PC-3 (cell line): ENCODE results near the gene COG5. TPM values are rescaled to one million over a fixed set of nuclear protein-coding genes. Genes with fewer than 3 reads are reported as not detected.
A peak's percentile ranks its signal among the peaks of the same experiment; 100 is the strongest.

Experiments used
- ATAC-seq: fragments of 200-7000 bp; cut with Tn5 transposase; 2 replicates; pipeline ENCODE4 v1.9.1; 2020; ENCODE audit warnings: mild to moderate bottlenecking, moderate library complexity
- BruUV-seq: library from RNA; stranded (reverse); fragments of 400-500 nt; replicated peaks from 2 replicates; lab custom pipeline; 2021; lab: Mats Ljungman, UMichigan
- CTCF ChIA-PET: fragments of 300-600 bp; sonication (Branson Sonifier 250); formaldehyde crosslinking; loops from one replicate; lab custom pipeline; 2022; ENCODE audit warnings: antibody characterized with exemption; lab: Charles Lee
- POLR2A ChIA-PET: fragments of 300-600 bp; sonication (Branson Sonifier 250); formaldehyde crosslinking; loops from one replicate; lab custom pipeline; 2022; ENCODE audit warnings: antibody characterized with exemption; ENCODE audit not compliant: unreplicated experiment; lab: Charles Lee
- DNase-seq: peaks from one replicate; pipeline ENCODE4 v3.0.0-alpha.2; 2015
- H2AFZ ChIP-seq: fragments of 300-600 bp; sonication (generic); 2 replicates; pipeline ENCODE4 v1.6.0; 2016; ENCODE audit warnings: antibody characterized with exemption, low read length
- H3F3A ChIP-seq: fragments of 300-600 bp; sonication (generic); one replicate; pipeline ENCODE4 v1.6.0; 2017; ENCODE audit warnings: antibody characterized with exemption, low read length, control low read depth, mild to moderate bottlenecking; ENCODE audit not compliant: unreplicated experiment
- H3K27ac ChIP-seq: fragments of 300-600 bp; sonication (generic); 2 replicates; pipeline ENCODE4 v1.5.1; 2016; ENCODE audit warnings: mild to moderate bottlenecking, low read length
- H3K27me3 ChIP-seq: fragments of 300-600 bp; sonication (generic); 2 replicates; pipeline ENCODE4 v1.6.1; 2016; ENCODE audit warnings: low read length, mixed read lengths
- H3K36me3 ChIP-seq: fragments of 300-600 bp; sonication (generic); 2 replicates; pipeline ENCODE4 v1.6.1; 2016; ENCODE audit warnings: low read depth, mixed run types, low read length, mixed read lengths
- H3K4me1 ChIP-seq: fragments of 300-600 bp; sonication (generic); 2 replicates; pipeline ENCODE4 v1.5.1; 2016; ENCODE audit warnings: low read length; ENCODE audit not compliant: insufficient read depth
- H3K4me2 ChIP-seq: fragments of 300-600 bp; sonication (generic); 2 replicates; pipeline ENCODE4 v1.6.0; 2016; ENCODE audit warnings: low read length
- H3K4me3 ChIP-seq: fragments of 300-600 bp; sonication (generic); 2 replicates; pipeline ENCODE4 v1.5.1; 2016; ENCODE audit warnings: mild to moderate bottlenecking, low read length, mixed read lengths
- H3K79me2 ChIP-seq: fragments of 300-600 bp; sonication (generic); 2 replicates; pipeline ENCODE4 v1.6.1; 2017; ENCODE audit warnings: low read length, mixed read lengths
- H3K9ac ChIP-seq: fragments of 300-600 bp; sonication (generic); 2 replicates; pipeline ENCODE4 v1.6.0; 2016; ENCODE audit warnings: mild to moderate bottlenecking, low read length
- H3K9me2 ChIP-seq: fragments of 300-600 bp; sonication (generic); replicated peaks from 2 replicates; pipeline ENCODE4 v1.6.1; 2016; ENCODE audit warnings: mixed run types, low read length, mixed read lengths
- H3K9me3 ChIP-seq: fragments of 300-600 bp; sonication (generic); 2 replicates; pipeline ENCODE4 v1.6.1; 2016; ENCODE audit warnings: low read length, mixed read lengths
- H4K20me1 ChIP-seq: fragments of 300-600 bp; sonication (generic); 2 replicates; pipeline ENCODE4 v1.6.1; 2016; ENCODE audit warnings: low read length, mixed read lengths
- EZH2 ChIP-seq: fragments of 300-600 bp; sonication (generic); IDR thresholded peaks from one replicate; pipeline ENCODE4 v1.6.1; 2017; ENCODE audit warnings: antibody characterized with exemption, mild to moderate bottlenecking, low read length; ENCODE audit not compliant: unreplicated experiment
- EZH2phosphoT487 ChIP-seq: fragments of 300-600 bp; sonication (generic); IDR thresholded peaks from 2 replicates; pipeline ENCODE4 v1.6.1; 2018; ENCODE audit warnings: mild to moderate bottlenecking, antibody characterized with exemption, low read length, borderline replicate concordance
- intact Hi-C: fragments of 100-400 bp; cut with micrococcal nuclease; formaldehyde crosslinking; loops from 2 replicates; pipeline ENCODE4 v1.9.0; 2023
- total RNA-seq: library from RNA; depleted of rRNA; stranded (reverse); fragments of >200 nt; gene quantifications from 2 replicates; pipeline ENCODE4 v1.2.3, GENCODE V29; 2014
- TF ChIP-seq, protein P1 (sequence below): fragments of 300-600 bp; sonication (generic); conservative IDR thresholded peaks from 2 replicates; pipeline ENCODE4 v1.5.1; 2017; ENCODE audit warnings: antibody characterized with exemption, low read depth, mild to moderate bottlenecking, low read length

COG5 gene
- total RNA-seq, 1 experiment from 2014 or later = 51.7 TPM

DNA sequence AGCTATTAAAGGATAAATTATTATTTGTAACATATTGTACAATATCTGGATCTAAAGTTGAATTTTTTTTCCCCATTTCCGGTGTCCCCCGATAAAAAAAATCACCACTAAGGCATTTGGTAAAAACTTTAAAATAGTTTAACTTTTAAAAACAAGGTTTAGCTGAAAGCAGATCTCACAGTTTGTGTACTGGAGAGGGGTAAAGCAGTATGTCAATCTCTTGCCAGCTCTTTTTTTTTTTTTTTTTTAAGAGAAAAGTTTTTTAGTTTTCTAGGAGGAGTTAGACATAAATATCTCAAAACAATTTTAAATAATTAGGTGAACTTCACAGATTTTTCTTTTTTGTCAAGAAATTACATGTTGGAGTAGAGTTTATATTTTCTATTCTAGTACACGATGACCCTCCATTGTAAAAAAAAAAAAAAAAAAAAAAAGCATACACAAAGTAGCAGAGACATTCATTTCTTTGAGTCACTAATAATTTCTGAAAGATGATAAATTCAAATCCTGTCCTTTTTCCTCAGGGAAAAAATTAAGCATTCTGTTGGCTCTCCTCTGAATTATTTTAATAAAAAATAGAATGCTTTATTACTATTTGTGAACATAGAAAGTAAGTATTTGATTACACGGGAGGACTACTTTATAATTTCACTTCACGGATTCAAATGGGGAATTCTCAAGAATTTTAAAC is 396.8 kb downstream of the COG5 start:
- Histone ChIP-seq H3K4me1 (peaks cover 26% of the 10 kb centered on the region), H3K79me2 (peaks cover 17% of the 10 kb centered on the region), H3K9me3 (no peaks in the 10 kb centered on the region), H4K20me1 (peaks cover 8% of the 10 kb centered on the region; the same call in 1 of the 2 replicates), H3K27me3 (no peaks in the 10 kb centered on the region), H3K4me2 (peak overlapping the region; percentile 99), H3K9me2 (no peaks in the 10 kb centered on the region), H3K4me3 (peak overlapping the region; percentile 83), H3F3A (no peaks in the 10 kb centered on the region), H2AFZ (peak overlapping the region; percentile 100), H3K27ac (peak overlapping the region; percentile 30), H3K9ac (peak overlapping the region; percentile 65), H3K36me3 (no peaks in the 10 kb centered on the region)
- ChIA-PET CTCF (interaction anchor here (0.7 to 1.0 kb wide), 4 partner anchors 14 to 397 kb away, joined by 3 to 11 read pairs (median 4); partner anchors contain the start of genes COG5 and DUS4L), POLR2A (interaction anchor here (0.6 kb wide), 1 partner anchor 742 kb away, joined by 8 read pairs; no protein-coding TSS in a partner anchor)
- intact Hi-C loops = loop anchor here (1.0 to 10.0 kb wide), 2 partner anchors 17 to 848 kb away; no protein-coding TSS in a partner anchor
- ATAC-seq (no peak), DNase-seq (no peak)
- BruUV-seq = no TSS peak
- no peak for TF ChIP-seq EZH2
- no peak for TF ChIP-seq EZH2phosphoT487
- TF ChIP-seq, protein P1, sequence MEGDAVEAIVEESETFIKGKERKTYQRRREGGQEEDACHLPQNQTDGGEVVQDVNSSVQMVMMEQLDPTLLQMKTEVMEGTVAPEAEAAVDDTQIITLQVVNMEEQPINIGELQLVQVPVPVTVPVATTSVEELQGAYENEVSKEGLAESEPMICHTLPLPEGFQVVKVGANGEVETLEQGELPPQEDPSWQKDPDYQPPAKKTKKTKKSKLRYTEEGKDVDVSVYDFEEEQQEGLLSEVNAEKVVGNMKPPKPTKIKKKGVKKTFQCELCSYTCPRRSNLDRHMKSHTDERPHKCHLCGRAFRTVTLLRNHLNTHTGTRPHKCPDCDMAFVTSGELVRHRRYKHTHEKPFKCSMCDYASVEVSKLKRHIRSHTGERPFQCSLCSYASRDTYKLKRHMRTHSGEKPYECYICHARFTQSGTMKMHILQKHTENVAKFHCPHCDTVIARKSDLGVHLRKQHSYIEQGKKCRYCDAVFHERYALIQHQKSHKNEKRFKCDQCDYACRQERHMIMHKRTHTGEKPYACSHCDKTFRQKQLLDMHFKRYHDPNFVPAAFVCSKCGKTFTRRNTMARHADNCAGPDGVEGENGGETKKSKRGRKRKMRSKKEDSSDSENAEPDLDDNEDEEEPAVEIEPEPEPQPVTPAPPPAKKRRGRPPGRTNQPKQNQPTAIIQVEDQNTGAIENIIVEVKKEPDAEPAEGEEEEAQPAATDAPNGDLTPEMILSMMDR = no peak

DNA sequence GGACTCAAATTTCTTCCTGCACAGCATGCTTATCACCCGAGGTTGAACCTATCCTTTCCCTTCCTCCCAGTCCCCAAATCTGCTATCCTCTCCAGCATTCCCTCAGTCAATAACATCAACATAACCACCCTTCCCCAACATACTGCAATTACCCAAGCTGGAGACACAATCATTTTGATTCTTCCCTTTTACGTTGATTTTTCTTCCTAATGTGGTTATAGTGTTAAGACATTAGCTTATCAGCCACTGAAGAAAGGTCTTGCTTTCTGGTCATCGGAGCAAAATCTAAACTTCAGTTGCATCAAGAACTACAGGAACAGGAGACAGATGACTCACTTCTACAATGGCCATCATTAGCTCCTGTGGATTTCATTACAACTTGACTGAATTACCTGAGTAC is 398.4 kb downstream of the COG5 start:
- Histone ChIP-seq H3K36me3 (no peaks in the 10 kb centered on the region), H3K79me2 (peaks cover 5% of the 10 kb centered on the region; the same call in 1 of the 2 replicates), H2AFZ (no peak overlapping the region), H3K4me3 (no peak overlapping the region), H3K9me3 (no peaks in the 10 kb centered on the region), H3K27me3 (no peaks in the 10 kb centered on the region), H3K4me1 (peaks cover 22% of the 10 kb centered on the region), H3K9me2 (no peaks in the 10 kb centered on the region), H3K27ac (no peak overlapping the region), H3F3A (no peaks in the 10 kb centered on the region), H3K4me2 (no peak overlapping the region), H4K20me1 (peaks cover 4% of the 10 kb centered on the region; the same call in 1 of the 2 replicates), H3K9ac (no peak overlapping the region)
- DNase-seq (no peak), ATAC-seq (no peak)
- TF ChIP-seq EZH2phosphoT487 (no peak), EZH2 (no peak)
- TF ChIP-seq, protein P1 = no peak
- intact Hi-C loops = loop anchor here (10.0 kb wide), 1 partner anchor 849 kb away; no protein-coding TSS in a partner anchor
- ChIA-PET POLR2A (no interaction called here), CTCF (no interaction called here)
- no TSS peak for BruUV-seq

DNA sequence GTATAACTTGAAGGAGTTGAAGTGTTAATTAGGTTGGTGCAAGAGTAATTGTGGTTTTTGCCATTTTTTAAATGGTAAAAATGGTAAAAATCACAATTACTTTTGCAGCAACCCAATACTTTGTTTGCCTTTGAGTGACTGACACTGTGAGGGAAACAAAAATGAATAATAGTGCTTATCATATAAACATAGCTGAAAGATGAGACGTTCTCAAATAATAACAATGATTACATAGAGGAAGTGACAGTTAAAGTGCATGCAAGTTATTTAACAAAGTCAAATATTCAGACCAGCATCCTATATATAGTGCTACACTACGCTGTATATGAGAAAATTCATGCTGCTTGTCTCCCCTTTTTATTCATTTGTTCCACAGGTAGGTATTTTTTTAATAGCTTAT is 399.6 kb downstream of the COG5 start:
- no peaks in the 10 kb centered on the region for H4K20me1 ChIP-seq
- ChIA-PET POLR2A (no interaction called here), CTCF (interaction anchor here (0.5 kb wide), 1 partner anchor 113 kb away, joined by 6 read pairs; no protein-coding TSS in a partner anchor)
- H3K9me2 ChIP-seq = no peaks in the 10 kb centered on the region
- peak; percentile 49 for DNase-seq
- no peaks in the 10 kb centered on the region for H3K36me3 ChIP-seq
- intact Hi-C loops = loop anchor here (10.0 kb wide), 1 partner anchor 851 kb away; no protein-coding TSS in a partner anchor
- H3K4me2 ChIP-seq = peak overlapping the region; percentile 33
- no peaks in the 10 kb centered on the region for H3F3A ChIP-seq
- H3K27ac ChIP-seq = no peak overlapping the region
- ATAC-seq = peak; percentile 3
- BruUV-seq = no TSS peak
- H3K4me3 ChIP-seq = no peak overlapping the region
- H3K27me3 ChIP-seq = no peaks in the 10 kb centered on the region
- no peak overlapping the region for H2AFZ ChIP-seq
- no peak overlapping the region for H3K9ac ChIP-seq
- TF ChIP-seq, protein P1 = no peak
- TF ChIP-seq EZH2 (no peak), EZH2phosphoT487 (no peak)
- peaks cover 21% of the 10 kb centered on the region for H3K4me1 ChIP-seq
- H3K9me3 ChIP-seq = no peaks in the 10 kb centered on the region
- H3K79me2 ChIP-seq = no peaks in the 10 kb centered on the region
